RWPE2 (cell line): ENCODE measurements around the gene IMPG1.

Experiments
- ATAC-seq: fragments of 200-7000 bp; cut with Tn5 transposase; 3 replicates; pipeline ENCODE4 v1.9.1; 2021; ENCODE audit warnings: low read depth
- DNase-seq: peaks from one replicate; pipeline ENCODE4 v3.0.0-alpha.2; 2020; ENCODE audit warnings: low spot score
- H3K27ac ChIP-seq: fragments of 450-650 bp; 2 replicates; pipeline ENCODE4 v1.5.1; 2017; ENCODE audit warnings: mild to moderate bottlenecking; ENCODE audit not compliant: poor library complexity, severe bottlenecking
- H3K27me3 ChIP-seq: fragments of 250-450 bp; sonication (Bioruptor Pico); 2 replicates; pipeline ENCODE4 v1.5.1; 2021; ENCODE audit warnings: mild to moderate bottlenecking, moderate library complexity; ENCODE audit not compliant: insufficient read depth, poor library complexity, severe bottlenecking
- H3K36me3 ChIP-seq: fragments of 250-450 bp; sonication (Bioruptor Pico); 2 replicates; pipeline ENCODE4 v1.5.1; 2020; ENCODE audit warnings: low read depth, mild to moderate bottlenecking, moderate library complexity
- H3K4me1 ChIP-seq: fragments of 250-450 bp; sonication (Bioruptor Pico); 2 replicates; pipeline ENCODE4 v1.5.1; 2021; ENCODE audit warnings: mild to moderate bottlenecking, moderate library complexity; ENCODE audit not compliant: insufficient read depth, poor library complexity, severe bottlenecking
- H3K4me3 ChIP-seq: fragments of 250-450 bp; sonication (Bioruptor Pico); 2 replicates; pipeline ENCODE4 v1.5.1; 2021; ENCODE audit warnings: mild to moderate bottlenecking, moderate library complexity; ENCODE audit not compliant: severe bottlenecking
- H3K9me3 ChIP-seq: fragments of 250-450 bp; sonication (Bioruptor Pico); 2 replicates; pipeline ENCODE4 v1.5.1; 2021; ENCODE audit warnings: mild to moderate bottlenecking, moderate library complexity; ENCODE audit not compliant: severe bottlenecking
- TF ChIP-seq, protein P1 (sequence below): fragments of 450-650 bp; IDR thresholded peaks from one replicate; pipeline ENCODE4 v1.5.1; 2017; ENCODE audit warnings: mild to moderate bottlenecking, moderate library complexity; ENCODE audit not compliant: poor library complexity, severe bottlenecking

IMPG1 gene

DNA sequence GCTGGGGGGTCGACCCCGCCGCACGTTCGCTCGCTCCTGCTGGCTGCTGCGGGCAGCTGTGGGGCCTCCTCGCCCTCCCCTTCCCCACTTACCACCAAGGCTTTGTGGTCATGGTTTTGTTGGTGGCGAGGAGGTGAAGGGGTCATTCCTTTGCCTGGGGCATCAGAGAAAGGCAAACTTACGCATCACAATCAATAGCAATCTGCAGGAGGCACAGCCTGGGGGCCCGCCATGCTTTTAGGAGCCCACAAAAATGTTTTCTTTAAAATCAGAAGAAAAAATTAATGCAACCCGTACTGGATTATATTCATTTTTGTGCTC lies 137.0 kb downstream of the IMPG1 start:
- H3K9me3 ChIP-seq = no peaks in the 10 kb centered on the region
- no peaks in the 10 kb centered on the region for H3K36me3 ChIP-seq
- H3K27ac ChIP-seq = no peak overlapping the region
- H3K4me3 ChIP-seq = peak overlapping the region; percentile 13
- TF ChIP-seq, protein P1, sequence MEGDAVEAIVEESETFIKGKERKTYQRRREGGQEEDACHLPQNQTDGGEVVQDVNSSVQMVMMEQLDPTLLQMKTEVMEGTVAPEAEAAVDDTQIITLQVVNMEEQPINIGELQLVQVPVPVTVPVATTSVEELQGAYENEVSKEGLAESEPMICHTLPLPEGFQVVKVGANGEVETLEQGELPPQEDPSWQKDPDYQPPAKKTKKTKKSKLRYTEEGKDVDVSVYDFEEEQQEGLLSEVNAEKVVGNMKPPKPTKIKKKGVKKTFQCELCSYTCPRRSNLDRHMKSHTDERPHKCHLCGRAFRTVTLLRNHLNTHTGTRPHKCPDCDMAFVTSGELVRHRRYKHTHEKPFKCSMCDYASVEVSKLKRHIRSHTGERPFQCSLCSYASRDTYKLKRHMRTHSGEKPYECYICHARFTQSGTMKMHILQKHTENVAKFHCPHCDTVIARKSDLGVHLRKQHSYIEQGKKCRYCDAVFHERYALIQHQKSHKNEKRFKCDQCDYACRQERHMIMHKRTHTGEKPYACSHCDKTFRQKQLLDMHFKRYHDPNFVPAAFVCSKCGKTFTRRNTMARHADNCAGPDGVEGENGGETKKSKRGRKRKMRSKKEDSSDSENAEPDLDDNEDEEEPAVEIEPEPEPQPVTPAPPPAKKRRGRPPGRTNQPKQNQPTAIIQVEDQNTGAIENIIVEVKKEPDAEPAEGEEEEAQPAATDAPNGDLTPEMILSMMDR = no peak
- no peak for ATAC-seq
- no peak for DNase-seq
- H3K27me3 ChIP-seq = no peaks in the 10 kb centered on the region
- H3K4me1 ChIP-seq = no peaks in the 10 kb centered on the region

DNA sequence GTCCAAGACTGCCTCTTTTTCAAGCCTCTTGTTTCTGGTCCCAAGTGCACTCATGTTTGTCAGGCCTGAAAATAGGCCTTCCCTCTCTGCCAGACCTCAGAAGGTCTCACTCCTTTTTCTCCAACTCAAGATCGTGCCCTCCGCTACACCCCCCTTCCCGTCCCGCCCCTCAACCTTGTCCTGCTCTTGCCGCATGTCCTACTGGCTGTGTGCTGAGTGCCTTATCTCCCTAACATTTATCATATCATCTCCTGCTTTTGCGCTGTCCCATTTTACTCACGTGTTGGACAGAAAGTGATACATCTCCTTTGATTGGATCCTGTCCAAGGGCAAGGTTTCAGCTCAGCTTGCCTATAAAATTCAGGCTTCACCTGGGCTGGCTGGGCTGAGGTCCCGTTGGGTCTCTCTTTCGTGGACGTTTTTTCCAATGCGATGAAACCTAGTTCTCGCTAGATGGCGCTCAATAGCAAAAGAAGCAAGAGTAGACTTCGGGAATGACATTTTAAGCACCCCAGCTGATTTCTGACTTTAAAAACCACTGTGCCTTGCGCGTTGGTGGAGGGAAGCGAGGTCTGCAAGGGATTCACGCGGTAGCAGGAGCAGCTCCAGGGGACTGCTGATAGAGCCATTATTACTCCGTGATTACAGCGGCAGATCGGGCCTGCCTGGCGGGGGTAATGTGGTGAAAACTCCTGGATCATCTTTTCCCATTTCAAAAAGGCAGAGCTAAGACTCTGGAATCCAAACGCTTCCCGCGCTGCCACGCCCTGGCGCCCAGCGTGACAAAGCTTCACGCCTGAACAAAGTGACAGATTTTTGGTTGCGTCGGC lies 137.6 kb downstream of the IMPG1 start:
- Histone ChIP-seq H3K27me3 (no peaks in the 10 kb centered on the region), H3K27ac (no peak overlapping the region), H3K9me3 (no peaks in the 10 kb centered on the region), H3K4me3 (peak overlapping the region; percentile 13), H3K36me3 (no peaks in the 10 kb centered on the region), H3K4me1 (no peaks in the 10 kb centered on the region)
- TF ChIP-seq, protein P1 = peak; percentile 85
- DNase-seq (no peak), ATAC-seq (peak; percentile 68)

DNA sequence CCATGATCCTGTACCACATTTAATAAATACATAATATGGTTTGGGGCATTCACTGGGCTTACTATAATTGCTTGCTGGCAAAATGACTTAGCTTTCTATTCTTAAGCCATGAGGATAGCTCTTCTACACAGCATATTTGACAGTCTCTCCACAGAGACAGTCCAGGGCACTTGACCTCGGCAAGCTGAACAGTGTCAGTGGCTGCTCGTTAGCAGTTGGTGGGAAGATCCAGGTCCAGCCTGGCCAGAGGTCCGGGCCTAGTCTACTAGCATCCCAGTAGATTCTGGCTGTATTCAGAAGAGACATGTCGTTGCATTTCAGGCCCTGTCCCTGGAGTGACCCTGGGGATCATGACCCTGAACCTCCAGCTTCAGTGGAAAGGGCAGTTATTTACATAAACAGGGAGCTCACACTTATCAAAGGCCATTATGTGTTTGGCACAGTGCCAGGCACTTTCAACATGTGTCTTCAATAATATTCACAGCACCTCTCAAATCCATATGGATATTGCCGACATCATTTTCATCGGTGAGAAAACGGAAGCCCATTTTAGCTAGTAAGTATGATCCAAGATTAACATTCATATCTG lies 139.0 kb downstream of the IMPG1 start:
- no peaks in the 10 kb centered on the region for H3K9me3 ChIP-seq
- no peak overlapping the region for H3K4me3 ChIP-seq
- TF ChIP-seq, protein P1 = no peak
- ATAC-seq (no peak), DNase-seq (no peak)
- H3K36me3 ChIP-seq = no peaks in the 10 kb centered on the region
- no peaks in the 10 kb centered on the region for H3K27me3 ChIP-seq
- no peaks in the 10 kb centered on the region for H3K4me1 ChIP-seq
- no peak overlapping the region for H3K27ac ChIP-seq

DNA sequence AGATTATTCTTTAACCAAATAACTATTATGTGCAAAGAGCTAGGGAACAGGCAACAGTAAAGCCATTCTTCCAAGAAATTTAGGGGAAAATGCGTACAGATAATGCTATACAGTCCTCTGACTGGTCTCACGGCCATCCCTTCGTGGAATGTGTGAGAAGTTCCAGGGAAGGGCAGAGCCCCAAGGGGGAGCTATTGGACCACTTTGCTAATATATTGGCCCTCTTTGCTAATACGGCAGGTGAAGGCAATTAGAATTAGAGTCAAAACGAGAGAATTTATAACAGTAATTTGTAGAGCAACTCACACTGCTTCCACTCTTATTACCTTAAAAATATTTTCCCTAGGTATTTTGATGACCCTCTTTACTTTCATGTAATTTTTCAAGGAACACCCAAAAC lies 140.4 kb downstream of the IMPG1 start:
- Histone ChIP-seq H3K4me1 (no peaks in the 10 kb centered on the region), H3K27me3 (no peaks in the 10 kb centered on the region), H3K27ac (no peak overlapping the region), H3K9me3 (no peaks in the 10 kb centered on the region), H3K36me3 (no peaks in the 10 kb centered on the region), H3K4me3 (no peak overlapping the region)
- ATAC-seq = peak; percentile 53; the same call in 2 of the 3 replicates
- TF ChIP-seq, protein P1 = peak; percentile 51
- no peak for DNase-seq
